UCSD-AML1 (cell line): ENCODE results near the gene NUTM2G.
"Not testable (repeated sequence)": the region's sequence is repeated elsewhere in the genome, so short reads cannot be mapped to it uniquely, and the experiment has no call there.

Experiments
- DNase-seq: peaks from one replicate; lab custom pipeline; 2025; ENCODE audit not compliant: unreplicated experiment; lab: John Stamatoyannopoulos, UW

NUTM2G gene, protein sequence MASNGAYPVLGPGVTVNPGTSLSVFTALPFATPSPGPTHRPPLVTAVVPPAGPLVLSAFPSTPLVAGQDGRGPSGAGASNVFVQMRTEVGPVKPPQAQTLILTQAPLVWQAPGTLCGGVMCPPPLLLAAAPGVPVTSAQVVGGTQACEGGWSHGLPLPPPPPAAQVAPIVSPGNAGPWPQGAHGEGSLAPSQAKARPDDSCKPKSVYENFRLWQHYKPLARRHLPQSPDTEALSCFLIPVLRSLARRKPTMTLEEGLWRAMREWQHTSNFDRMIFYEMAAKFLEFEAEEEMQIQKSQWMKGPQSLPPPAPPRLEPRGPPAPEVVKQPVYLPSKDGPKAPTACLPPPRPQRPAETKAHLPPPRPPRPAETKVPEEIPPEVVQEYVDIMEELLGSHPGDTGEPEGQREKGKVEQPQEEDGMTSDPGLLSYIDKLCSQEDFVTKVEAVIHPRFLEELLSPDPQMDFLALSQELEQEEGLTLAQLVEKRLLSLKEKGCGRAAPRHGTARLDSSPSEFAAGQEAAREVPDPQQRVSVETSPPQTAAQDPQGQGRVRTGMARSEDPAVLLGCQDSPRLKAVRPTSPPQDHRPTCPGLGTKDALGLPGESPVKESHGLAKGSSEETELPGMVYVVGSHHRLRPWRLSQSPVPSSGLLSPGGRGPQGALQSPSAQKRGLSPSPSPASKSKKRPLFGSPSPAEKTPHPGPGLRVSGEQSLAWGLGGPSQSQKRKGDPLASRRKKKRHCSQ

DNA sequence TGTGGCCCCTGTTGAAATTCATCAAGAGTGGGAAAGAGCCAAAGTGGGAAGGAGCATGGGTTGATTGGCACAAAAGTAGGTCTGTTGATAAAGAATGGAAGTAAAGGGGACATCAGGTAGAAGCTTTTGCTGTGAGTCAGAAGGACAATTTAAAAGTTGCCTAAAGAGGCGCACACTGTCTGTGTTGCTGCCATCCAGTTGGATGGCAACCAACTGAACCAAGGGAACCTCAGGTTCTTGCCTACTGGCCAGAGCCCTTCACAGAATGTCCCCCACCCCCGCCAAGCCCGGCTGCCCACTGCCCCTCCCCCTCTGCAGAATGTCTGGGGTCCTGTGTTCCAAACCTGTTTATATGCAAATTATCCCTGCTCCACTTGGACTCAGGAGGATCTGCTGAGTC lies at the start of gene NUTM2G:
TSS of gene NUTM2G (plus strand) at position 301 of the 400 bp plus-strand sequence. CDS start 182 bp downstream, outside the sequence.
- not testable (repeated sequence) for DNase-seq

DNA sequence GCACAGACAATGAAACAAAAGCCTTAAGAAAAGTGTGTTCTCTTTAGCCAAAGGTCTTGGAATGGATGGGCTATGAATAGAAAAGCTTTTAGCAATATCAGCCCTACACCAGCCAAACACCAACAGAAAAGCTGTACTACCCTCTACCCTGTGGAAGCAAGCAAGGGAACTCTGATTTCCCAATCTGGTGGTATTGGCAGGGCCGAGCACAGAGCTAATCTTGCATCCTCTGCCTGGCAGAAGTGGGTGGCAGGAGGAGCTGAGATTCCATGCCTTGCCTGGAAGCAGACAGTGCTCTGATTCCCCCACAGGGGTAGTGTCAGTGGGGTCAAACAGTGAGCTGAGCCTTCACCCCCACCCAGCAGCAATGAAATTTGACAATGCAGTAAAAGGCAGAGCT lies 44.7 kb upstream of the NUTM2G start:
- no peak for DNase-seq

GRCh38 chr9:96884443-96884842 lies 44.2 kb upstream of the NUTM2G start:
- DNase-seq = no peak

DNA sequence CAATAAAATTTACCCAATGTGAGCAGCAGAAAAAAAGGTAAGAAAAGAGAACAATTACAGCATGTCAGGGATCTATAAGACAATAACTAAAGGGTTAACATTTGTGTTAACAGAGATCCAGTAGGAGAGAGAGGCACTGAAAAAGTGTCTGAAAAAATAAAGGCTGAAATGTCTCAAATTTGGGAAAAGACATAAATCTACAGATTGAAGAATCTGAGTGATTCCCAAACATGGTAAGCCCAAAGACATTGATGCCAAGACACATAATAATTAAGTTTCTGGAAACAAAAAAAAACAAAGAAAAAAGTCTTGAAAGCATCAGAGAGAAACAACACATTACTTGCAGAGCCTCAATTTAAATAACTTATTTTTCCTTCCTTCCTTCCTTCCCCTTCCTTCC lies 43.2 kb upstream of the NUTM2G start:
- no peak for DNase-seq

DNA sequence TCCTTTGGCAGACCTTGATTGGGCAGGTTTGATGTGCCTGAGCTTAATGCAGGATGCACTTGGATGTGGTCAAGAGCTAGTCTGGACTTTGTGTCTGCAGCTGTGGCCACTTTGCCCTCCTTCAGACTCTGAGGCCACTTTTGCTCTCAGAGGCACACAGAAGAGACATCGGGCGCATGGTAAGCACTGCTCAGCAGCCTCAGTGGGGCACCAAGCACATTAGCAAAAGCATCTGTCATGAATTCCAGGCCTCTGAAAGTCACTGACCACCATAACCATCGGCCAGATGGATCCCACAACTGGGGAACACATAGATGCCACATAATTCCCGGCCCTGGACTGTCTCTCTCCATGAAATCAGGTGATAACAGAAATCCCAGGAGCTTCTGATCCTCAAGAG lies 40.1 kb upstream of the NUTM2G start:
- DNase-seq = no peak

DNA sequence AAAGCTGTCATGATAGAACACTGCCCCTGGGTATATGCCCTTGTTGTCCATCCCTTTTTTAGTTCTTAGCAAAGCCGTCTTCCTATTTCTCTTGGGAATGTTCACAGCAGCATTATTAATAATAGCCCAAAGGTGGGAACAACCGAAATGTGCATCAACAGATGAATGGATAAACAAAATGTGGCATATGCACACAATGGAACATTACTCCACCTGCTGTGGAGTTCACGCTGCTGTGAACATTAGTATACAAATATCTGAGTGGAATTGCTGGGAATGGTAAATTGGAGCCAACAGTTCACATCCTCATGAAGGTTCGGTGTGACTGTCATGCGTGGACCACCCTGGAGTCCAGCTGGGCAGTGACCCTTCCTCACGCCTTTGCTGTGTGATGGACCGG lies 36.5 kb upstream of the NUTM2G start:
- no peak for DNase-seq

- not testable (repeated sequence) for DNase-seq
Observed at GRCh38 chr9:96900010-96900409, 28.6 kb upstream of the NUTM2G start.

DNA sequence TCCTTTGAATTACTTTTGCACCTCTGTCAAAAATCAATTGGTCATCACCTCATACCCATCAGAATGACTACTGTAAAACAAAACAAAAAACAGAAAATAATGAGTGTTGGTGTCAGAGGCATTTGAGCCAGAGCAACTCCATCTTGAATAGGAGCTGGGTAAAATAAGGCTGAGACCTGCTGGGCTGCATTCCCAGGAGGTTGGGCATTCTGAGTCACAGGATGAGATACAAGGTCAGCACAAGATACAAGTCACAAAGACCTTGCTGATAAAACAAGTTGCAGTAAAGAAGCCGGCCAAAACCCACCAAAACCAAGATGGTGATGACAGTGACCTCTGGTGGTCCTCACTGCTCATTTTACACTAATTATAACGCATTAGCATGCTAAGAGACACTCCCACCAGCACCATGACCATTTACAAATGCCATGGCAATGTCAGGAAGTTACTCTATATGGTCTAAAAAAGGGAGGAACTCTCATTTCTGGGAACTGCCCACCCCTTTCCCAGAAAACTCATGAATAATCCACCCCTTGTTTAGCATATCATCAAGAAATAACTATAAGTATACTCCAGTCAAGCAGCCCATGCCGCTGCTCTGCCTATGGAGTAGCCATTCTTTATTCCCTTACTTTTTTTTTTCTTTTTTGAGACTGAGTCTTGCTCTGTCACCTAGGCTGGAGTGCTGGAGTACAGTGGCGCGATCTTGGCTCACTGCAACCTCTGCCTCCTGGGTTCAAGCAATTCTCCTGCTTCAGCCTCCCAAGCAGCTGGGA lies 23.5 kb upstream of the NUTM2G start:
- not testable (repeated sequence) for DNase-seq

GRCh38 chr9:96908479-96908878 lies 20.2 kb upstream of the NUTM2G start:
- DNase-seq = not testable (repeated sequence)

- DNase-seq = not testable (repeated sequence)
Observed at GRCh38 chr9:96915539-96915938, 13.1 kb upstream of the NUTM2G start.

DNA sequence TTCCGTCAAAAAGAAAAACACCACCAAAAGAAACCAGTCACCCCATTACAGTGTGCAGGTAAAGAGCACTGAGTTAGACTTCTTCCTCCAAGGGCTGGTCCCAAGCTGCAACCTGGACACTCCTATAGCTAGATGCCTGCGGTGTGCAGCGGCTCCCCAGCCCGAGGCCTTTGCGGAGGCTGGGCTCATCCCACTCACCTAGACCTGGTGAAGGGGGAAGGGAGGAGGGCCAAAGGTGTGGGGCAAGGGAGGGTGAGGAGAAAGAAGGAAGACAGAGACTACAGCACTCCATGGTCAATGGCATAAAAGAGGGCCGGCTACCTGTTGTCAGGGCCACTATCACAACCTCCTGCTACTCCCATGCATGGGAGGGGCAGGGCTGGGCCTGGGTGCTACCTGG lies 12.1 kb upstream of the NUTM2G start:
- not testable (repeated sequence) for DNase-seq

- not testable (repeated sequence) for DNase-seq
Observed at GRCh38 chr9:96918550-96918949, 10.1 kb upstream of the NUTM2G start.

GRCh38 chr9:96920803-96921202 lies 7.8 kb upstream of the NUTM2G start:
- not testable (repeated sequence) for DNase-seq

- DNase-seq = not testable (repeated sequence)
Observed at GRCh38 chr9:96925587-96925986, 3.1 kb upstream of the NUTM2G start.

DNA sequence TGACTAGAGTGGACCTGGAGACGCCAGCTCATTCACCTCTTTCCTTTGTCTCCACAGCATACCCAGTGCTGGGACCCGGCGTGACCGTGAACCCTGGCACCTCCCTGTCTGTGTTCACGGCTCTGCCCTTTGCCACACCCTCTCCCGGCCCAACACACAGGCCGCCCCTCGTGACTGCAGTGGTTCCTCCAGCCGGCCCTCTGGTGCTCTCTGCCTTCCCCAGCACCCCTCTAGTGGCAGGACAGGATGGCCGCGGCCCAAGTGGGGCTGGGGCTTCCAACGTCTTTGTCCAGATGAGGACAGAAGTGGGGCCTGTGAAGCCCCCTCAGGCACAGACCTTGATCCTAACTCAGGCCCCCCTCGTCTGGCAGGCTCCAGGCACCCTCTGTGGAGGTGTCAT lies 3.0 kb downstream of the NUTM2G start:
- DNase-seq = not testable (repeated sequence)

DNA sequence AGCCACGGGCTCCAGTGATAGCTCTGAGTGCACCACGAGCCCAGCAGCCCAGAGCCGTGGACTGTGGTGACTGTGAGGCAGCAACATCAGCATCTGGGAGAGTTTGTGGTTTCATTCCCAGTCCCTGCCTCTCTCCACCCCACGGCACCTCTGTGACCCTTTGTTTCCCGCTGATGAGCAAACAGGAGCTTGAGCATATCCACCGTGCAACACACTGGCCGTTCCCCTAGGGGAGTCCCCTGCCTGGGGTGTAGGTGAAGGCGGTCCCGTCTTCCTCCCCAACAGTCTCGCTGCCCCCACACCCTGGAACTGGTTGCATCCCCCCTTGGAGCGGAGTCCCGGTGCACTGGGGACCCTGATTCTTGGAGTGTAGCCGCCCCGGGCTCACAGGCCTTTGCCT lies 5.5 kb downstream of the NUTM2G start:
- not testable (repeated sequence) for DNase-seq

DNA sequence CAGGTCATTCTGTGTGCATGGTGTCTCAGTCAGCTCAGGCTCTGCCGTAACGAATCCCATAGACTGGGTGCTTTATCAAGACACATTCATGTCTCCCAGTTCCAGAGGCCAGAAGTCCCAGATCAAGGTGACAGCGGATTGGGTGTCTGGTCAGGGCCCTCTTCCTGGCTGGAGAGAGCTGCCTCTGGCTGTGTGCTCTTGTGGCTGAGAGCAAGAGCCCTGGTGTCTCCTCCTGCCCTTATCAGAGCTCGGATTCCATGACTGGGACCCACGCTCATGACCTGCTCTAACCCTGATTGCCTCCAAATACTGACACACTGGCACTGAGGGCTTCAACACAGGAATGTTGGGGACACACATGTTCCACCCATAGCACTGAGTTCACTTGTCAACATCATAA lies 6.1 kb downstream of the NUTM2G start:
- DNase-seq = not testable (repeated sequence)

GRCh38 chr9:96935401-96935800 lies 6.8 kb downstream of the NUTM2G start:
- not testable (repeated sequence) for DNase-seq

DNA sequence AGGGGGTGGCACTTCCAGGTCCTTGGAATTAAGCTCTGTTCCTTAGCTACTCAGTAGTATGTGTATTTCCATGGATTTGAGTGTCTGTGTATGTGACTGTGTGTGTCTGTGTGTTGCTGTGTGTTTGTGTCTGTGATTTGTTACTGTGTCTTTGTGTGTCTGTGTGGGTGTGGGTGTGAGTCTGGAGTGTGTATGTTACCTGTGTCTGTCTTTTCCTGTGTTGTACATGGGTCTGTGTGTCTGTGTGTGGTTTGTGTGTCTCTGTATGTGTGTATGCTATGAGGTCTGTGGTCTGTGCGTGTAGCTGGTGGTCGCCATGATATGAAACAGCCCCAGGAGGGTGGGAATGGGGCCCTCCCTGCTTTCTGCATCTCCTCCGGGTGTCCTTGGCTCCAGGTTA lies 8.8 kb downstream of the NUTM2G start:
- DNase-seq = not testable (repeated sequence)

- not testable (repeated sequence) for DNase-seq
Observed at GRCh38 chr9:96938957-96939665, 10.5 kb downstream of the NUTM2G start.

- not testable (repeated sequence) for DNase-seq
Observed at GRCh38 chr9:96940982-96941381, 12.3 kb downstream of the NUTM2G start.
